H1 (cell line): ENCODE data around the gene KIF13A. TPM values are rescaled to one million over a fixed set of nuclear protein-coding genes. Genes with fewer than 3 reads are reported as not detected.

Experiments used
- BCL11A ChIP-seq, 2 experiments: IDR thresholded peaks; one replicate each; pipeline ENCODE4 v1.6.1; 2011; ENCODE audit warnings: low read depth in 2 of 2, low read length in 2 of 2, mild to moderate bottlenecking in 2 of 2
- FOSL1 ChIP-seq: IDR thresholded peaks from 2 replicates; pipeline ENCODE4 v1.6.1; 2011; ENCODE audit warnings: mild to moderate bottlenecking, low read depth, low read length, moderate library complexity; ENCODE audit not compliant: insufficient read depth
- JUN ChIP-seq: IDR thresholded peaks from 2 replicates; pipeline ENCODE4 v1.6.1; 2011; ENCODE audit warnings: low read depth, mild to moderate bottlenecking, improper control_type of control experiment, low read length
- TAF1 ChIP-seq: IDR thresholded peaks from 2 replicates; pipeline ENCODE4 v1.6.1; 2011; ENCODE audit warnings: mild to moderate bottlenecking, low read depth, low read length
- polyA plus RNA-seq, 7 experiments: library from polyadenylated mRNA; depleted of rRNA in 3 of 7; stranded (reverse) in 5 of 7; unstranded in 2 of 7; fragments of >200 nt in 5 of 7; fragments of 200-250 nt in 2 of 7; gene quantifications; 1 replicate in 5 of 7; 2 replicates in 1 of 7; 4 replicates in 1 of 7; pipeline versions ENCODE4 v1.2.1 to v1.2.3, GENCODE V29; 2011 to 2013; ENCODE audit warnings: missing spikeins in 2 of 7, mixed read lengths in 2 of 7
- total RNA-seq: library from RNA; stranded (reverse); fragmentation: NEBNext Ultra II Directional; extraction: Animal tissue kit (Norgen Biotek cat#: 25700); gene quantifications from 2 replicates; pipeline ENCODE4 v1.2.1, GENCODE V29; 2021
- TF ChIP-seq, protein P1 (sequence below): fragments of 300-600 bp; sonication (generic); IDR thresholded peaks from 2 replicates; pipeline ENCODE4 v1.7.1; 2012; ENCODE audit warnings: low read length, moderate library complexity, mild to moderate bottlenecking, inconsistent platforms; ENCODE audit not compliant: insufficient replicate concordance

Gene KIF13A
- total and polyA plus RNA-seq, 2 of the 8 experiments (the other 6 are each of a cell fraction or from before 2014, with no cell fraction given) = 14.7 to 40.8 TPM

DNA sequence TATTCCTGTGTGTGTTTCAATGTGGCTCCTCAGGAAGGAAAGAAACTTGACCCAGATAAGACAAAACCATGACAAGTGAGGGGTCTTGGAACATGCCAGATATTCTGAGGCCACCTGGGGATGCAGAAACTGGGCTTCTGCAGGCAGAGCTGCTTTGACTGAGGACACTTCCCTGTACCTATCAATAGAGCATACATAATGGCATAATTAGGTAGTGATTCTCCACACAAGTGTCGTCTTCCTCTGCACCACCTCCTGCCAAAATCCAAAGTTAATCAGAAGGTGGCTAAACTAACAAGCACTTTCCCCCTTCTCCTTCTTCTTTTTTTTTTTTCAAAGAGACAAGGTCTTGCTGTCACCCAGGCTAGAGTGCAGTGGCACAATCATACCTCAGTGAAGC, 97.1 kb downstream of the KIF13A start (continued):
- TF ChIP-seq, protein P1, sequence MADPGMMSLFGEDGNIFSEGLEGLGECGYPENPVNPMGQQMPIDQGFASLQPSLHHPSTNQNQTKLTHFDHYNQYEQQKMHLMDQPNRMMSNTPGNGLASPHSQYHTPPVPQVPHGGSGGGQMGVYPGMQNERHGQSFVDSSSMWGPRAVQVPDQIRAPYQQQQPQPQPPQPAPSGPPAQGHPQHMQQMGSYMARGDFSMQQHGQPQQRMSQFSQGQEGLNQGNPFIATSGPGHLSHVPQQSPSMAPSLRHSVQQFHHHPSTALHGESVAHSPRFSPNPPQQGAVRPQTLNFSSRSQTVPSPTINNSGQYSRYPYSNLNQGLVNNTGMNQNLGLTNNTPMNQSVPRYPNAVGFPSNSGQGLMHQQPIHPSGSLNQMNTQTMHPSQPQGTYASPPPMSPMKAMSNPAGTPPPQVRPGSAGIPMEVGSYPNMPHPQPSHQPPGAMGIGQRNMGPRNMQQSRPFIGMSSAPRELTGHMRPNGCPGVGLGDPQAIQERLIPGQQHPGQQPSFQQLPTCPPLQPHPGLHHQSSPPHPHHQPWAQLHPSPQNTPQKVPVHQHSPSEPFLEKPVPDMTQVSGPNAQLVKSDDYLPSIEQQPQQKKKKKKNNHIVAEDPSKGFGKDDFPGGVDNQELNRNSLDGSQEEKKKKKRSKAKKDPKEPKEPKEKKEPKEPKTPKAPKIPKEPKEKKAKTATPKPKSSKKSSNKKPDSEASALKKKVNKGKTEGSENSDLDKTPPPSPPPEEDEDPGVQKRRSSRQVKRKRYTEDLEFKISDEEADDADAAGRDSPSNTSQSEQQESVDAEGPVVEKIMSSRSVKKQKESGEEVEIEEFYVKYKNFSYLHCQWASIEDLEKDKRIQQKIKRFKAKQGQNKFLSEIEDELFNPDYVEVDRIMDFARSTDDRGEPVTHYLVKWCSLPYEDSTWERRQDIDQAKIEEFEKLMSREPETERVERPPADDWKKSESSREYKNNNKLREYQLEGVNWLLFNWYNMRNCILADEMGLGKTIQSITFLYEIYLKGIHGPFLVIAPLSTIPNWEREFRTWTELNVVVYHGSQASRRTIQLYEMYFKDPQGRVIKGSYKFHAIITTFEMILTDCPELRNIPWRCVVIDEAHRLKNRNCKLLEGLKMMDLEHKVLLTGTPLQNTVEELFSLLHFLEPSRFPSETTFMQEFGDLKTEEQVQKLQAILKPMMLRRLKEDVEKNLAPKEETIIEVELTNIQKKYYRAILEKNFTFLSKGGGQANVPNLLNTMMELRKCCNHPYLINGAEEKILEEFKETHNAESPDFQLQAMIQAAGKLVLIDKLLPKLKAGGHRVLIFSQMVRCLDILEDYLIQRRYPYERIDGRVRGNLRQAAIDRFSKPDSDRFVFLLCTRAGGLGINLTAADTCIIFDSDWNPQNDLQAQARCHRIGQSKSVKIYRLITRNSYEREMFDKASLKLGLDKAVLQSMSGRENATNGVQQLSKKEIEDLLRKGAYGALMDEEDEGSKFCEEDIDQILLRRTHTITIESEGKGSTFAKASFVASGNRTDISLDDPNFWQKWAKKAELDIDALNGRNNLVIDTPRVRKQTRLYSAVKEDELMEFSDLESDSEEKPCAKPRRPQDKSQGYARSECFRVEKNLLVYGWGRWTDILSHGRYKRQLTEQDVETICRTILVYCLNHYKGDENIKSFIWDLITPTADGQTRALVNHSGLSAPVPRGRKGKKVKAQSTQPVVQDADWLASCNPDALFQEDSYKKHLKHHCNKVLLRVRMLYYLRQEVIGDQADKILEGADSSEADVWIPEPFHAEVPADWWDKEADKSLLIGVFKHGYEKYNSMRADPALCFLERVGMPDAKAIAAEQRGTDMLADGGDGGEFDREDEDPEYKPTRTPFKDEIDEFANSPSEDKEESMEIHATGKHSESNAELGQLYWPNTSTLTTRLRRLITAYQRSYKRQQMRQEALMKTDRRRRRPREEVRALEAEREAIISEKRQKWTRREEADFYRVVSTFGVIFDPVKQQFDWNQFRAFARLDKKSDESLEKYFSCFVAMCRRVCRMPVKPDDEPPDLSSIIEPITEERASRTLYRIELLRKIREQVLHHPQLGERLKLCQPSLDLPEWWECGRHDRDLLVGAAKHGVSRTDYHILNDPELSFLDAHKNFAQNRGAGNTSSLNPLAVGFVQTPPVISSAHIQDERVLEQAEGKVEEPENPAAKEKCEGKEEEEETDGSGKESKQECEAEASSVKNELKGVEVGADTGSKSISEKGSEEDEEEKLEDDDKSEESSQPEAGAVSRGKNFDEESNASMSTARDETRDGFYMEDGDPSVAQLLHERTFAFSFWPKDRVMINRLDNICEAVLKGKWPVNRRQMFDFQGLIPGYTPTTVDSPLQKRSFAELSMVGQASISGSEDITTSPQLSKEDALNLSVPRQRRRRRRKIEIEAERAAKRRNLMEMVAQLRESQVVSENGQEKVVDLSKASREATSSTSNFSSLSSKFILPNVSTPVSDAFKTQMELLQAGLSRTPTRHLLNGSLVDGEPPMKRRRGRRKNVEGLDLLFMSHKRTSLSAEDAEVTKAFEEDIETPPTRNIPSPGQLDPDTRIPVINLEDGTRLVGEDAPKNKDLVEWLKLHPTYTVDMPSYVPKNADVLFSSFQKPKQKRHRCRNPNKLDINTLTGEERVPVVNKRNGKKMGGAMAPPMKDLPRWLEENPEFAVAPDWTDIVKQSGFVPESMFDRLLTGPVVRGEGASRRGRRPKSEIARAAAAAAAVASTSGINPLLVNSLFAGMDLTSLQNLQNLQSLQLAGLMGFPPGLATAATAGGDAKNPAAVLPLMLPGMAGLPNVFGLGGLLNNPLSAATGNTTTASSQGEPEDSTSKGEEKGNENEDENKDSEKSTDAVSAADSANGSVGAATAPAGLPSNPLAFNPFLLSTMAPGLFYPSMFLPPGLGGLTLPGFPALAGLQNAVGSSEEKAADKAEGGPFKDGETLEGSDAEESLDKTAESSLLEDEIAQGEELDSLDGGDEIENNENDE = no peak
- no peak for TF ChIP-seq BCL11A (IDR thresholded peaks at IDR 0.05; ENCODE audit: low read depth in 2 of 2, low read length in 2 of 2)
- no peak for TF ChIP-seq FOSL1
- TF ChIP-seq TAF1 = no peak
- TF ChIP-seq JUN = no peak
